H1 (cell line): ENCODE results near the gene RUNX1. TPM values are rescaled to one million over a fixed set of nuclear protein-coding genes. Genes with fewer than 3 reads are reported as not detected.

Source experiments
- GABPA ChIP-seq: IDR thresholded peaks from 2 replicates; pipeline ENCODE4 v1.6.1; 2011; ENCODE audit warnings: mild to moderate bottlenecking, low read length, moderate library complexity, borderline replicate concordance; ENCODE audit not compliant: insufficient read depth
- SIX5 ChIP-seq: IDR thresholded peaks from 2 replicates; pipeline ENCODE4 v1.6.1; 2011; ENCODE audit warnings: mild to moderate bottlenecking, low read depth, low read length
- SP4 ChIP-seq: IDR thresholded peaks from 2 replicates; pipeline ENCODE4 v1.6.1; 2012; ENCODE audit warnings: low read length, inconsistent platforms
- SRF ChIP-seq: IDR thresholded peaks from 2 replicates; pipeline ENCODE4 v1.6.1; 2011; ENCODE audit warnings: mild to moderate bottlenecking, low read depth, low read length, moderate library complexity
- polyA plus RNA-seq, 7 experiments: library from polyadenylated mRNA; depleted of rRNA in 3 of 7; stranded (reverse) in 5 of 7; unstranded in 2 of 7; fragments of >200 nt in 5 of 7; fragments of 200-250 nt in 2 of 7; gene quantifications; 1 replicate in 5 of 7; 2 replicates in 1 of 7; 4 replicates in 1 of 7; pipeline versions ENCODE4 v1.2.1 to v1.2.3, GENCODE V29; 2011 to 2013; ENCODE audit warnings: missing spikeins in 2 of 7, mixed read lengths in 2 of 7
- total RNA-seq: library from RNA; stranded (reverse); fragmentation: NEBNext Ultra II Directional; extraction: Animal tissue kit (Norgen Biotek cat#: 25700); gene quantifications from 2 replicates; pipeline ENCODE4 v1.2.1, GENCODE V29; 2021
- TF ChIP-seq, protein P1 (sequence below): fragments of 300-600 bp; sonication (generic); IDR thresholded peaks from 2 replicates; pipeline ENCODE4 v1.7.1; 2012; ENCODE audit warnings: low read length, moderate library complexity, mild to moderate bottlenecking, inconsistent platforms; ENCODE audit not compliant: insufficient replicate concordance
- TF ChIP-seq, protein P2 (sequence below): IDR thresholded peaks from 2 replicates; pipeline ENCODE4 v1.6.1; 2012; ENCODE audit warnings: low read length, inconsistent platforms

The RUNX1 gene
- total and polyA plus RNA-seq, 2 of the 8 experiments (the other 6 are each of a cell fraction or from before 2014, with no cell fraction given): 0.20 to 0.60 TPM

DNA sequence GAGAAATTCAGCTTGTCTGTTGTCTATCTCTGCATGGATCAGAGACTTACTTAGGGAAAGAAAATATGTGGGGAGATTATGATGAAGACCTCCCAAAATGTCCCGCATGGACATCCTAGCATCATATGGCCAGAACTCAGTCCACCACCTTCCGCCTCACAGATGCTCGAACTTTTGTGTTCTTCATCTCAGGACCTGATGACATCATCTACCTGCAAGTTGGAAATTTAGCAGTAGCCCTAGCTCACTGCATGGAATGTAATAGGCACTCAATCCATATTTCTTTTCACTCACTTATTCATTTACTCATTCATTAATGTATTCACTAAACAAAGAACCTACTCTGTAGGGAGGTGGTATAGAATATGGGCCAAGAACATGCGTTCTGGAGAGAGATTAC lies 283.5 kb downstream of the RUNX1 start (continued):
- TF ChIP-seq, protein P1, sequence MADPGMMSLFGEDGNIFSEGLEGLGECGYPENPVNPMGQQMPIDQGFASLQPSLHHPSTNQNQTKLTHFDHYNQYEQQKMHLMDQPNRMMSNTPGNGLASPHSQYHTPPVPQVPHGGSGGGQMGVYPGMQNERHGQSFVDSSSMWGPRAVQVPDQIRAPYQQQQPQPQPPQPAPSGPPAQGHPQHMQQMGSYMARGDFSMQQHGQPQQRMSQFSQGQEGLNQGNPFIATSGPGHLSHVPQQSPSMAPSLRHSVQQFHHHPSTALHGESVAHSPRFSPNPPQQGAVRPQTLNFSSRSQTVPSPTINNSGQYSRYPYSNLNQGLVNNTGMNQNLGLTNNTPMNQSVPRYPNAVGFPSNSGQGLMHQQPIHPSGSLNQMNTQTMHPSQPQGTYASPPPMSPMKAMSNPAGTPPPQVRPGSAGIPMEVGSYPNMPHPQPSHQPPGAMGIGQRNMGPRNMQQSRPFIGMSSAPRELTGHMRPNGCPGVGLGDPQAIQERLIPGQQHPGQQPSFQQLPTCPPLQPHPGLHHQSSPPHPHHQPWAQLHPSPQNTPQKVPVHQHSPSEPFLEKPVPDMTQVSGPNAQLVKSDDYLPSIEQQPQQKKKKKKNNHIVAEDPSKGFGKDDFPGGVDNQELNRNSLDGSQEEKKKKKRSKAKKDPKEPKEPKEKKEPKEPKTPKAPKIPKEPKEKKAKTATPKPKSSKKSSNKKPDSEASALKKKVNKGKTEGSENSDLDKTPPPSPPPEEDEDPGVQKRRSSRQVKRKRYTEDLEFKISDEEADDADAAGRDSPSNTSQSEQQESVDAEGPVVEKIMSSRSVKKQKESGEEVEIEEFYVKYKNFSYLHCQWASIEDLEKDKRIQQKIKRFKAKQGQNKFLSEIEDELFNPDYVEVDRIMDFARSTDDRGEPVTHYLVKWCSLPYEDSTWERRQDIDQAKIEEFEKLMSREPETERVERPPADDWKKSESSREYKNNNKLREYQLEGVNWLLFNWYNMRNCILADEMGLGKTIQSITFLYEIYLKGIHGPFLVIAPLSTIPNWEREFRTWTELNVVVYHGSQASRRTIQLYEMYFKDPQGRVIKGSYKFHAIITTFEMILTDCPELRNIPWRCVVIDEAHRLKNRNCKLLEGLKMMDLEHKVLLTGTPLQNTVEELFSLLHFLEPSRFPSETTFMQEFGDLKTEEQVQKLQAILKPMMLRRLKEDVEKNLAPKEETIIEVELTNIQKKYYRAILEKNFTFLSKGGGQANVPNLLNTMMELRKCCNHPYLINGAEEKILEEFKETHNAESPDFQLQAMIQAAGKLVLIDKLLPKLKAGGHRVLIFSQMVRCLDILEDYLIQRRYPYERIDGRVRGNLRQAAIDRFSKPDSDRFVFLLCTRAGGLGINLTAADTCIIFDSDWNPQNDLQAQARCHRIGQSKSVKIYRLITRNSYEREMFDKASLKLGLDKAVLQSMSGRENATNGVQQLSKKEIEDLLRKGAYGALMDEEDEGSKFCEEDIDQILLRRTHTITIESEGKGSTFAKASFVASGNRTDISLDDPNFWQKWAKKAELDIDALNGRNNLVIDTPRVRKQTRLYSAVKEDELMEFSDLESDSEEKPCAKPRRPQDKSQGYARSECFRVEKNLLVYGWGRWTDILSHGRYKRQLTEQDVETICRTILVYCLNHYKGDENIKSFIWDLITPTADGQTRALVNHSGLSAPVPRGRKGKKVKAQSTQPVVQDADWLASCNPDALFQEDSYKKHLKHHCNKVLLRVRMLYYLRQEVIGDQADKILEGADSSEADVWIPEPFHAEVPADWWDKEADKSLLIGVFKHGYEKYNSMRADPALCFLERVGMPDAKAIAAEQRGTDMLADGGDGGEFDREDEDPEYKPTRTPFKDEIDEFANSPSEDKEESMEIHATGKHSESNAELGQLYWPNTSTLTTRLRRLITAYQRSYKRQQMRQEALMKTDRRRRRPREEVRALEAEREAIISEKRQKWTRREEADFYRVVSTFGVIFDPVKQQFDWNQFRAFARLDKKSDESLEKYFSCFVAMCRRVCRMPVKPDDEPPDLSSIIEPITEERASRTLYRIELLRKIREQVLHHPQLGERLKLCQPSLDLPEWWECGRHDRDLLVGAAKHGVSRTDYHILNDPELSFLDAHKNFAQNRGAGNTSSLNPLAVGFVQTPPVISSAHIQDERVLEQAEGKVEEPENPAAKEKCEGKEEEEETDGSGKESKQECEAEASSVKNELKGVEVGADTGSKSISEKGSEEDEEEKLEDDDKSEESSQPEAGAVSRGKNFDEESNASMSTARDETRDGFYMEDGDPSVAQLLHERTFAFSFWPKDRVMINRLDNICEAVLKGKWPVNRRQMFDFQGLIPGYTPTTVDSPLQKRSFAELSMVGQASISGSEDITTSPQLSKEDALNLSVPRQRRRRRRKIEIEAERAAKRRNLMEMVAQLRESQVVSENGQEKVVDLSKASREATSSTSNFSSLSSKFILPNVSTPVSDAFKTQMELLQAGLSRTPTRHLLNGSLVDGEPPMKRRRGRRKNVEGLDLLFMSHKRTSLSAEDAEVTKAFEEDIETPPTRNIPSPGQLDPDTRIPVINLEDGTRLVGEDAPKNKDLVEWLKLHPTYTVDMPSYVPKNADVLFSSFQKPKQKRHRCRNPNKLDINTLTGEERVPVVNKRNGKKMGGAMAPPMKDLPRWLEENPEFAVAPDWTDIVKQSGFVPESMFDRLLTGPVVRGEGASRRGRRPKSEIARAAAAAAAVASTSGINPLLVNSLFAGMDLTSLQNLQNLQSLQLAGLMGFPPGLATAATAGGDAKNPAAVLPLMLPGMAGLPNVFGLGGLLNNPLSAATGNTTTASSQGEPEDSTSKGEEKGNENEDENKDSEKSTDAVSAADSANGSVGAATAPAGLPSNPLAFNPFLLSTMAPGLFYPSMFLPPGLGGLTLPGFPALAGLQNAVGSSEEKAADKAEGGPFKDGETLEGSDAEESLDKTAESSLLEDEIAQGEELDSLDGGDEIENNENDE: no peak
- TF ChIP-seq GABPA (no peak), SIX5 (no peak), SP4 (no peak), SRF (no peak)
- TF ChIP-seq, protein P2, sequence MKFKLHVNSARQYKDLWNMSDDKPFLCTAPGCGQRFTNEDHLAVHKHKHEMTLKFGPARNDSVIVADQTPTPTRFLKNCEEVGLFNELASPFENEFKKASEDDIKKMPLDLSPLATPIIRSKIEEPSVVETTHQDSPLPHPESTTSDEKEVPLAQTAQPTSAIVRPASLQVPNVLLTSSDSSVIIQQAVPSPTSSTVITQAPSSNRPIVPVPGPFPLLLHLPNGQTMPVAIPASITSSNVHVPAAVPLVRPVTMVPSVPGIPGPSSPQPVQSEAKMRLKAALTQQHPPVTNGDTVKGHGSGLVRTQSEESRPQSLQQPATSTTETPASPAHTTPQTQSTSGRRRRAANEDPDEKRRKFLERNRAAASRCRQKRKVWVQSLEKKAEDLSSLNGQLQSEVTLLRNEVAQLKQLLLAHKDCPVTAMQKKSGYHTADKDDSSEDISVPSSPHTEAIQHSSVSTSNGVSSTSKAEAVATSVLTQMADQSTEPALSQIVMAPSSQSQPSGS: no peak
